T-helper 2 cell (primary cell): ENCODE results near the gene FOXN3.

Experiments
- DNase-seq, 5 experiments: peaks; one replicate each; pipeline versions ENCODE4 v3.0.0 to v3.0.0-alpha.2; 2012 to 2022
- total RNA-seq, 2 donors: gene quantifications; one replicate each; lab custom pipeline; 2026; lab: John Stamatoyannopoulos, UW

FOXN3 gene, protein sequence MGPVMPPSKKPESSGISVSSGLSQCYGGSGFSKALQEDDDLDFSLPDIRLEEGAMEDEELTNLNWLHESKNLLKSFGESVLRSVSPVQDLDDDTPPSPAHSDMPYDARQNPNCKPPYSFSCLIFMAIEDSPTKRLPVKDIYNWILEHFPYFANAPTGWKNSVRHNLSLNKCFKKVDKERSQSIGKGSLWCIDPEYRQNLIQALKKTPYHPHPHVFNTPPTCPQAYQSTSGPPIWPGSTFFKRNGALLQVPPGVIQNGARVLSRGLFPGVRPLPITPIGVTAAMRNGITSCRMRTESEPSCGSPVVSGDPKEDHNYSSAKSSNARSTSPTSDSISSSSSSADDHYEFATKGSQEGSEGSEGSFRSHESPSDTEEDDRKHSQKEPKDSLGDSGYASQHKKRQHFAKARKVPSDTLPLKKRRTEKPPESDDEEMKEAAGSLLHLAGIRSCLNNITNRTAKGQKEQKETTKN
- total RNA-seq, result 110 to 127 reads per million in 2 donors

DNA sequence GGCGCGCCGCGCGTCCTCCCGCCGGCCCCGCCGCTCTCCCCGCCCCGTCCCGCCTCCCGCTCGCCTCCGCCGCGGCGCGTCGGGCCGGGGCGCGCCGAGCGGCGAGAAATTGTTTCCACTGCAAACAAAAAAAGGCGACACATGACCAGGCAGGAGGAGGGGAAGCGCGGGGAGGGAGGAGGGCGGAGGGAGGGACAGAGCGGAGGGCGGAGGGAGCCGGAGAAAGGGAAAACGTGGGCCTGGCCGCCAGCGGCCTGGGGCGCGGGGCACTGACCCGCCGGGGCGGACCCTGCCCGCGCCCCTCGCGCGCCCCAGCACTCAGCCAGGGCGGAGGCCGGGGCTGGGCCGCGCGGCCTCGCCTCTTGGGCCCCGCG, at the start of gene FOXN3:
Gene FOXN3, minus strand, starts transcription at position 143 of the 374 bp plus-strand sequence. CDS start 4,757 bp downstream, outside the sequence.
- peak; percentile 72 to 93 (median 82) for DNase-seq

DNA sequence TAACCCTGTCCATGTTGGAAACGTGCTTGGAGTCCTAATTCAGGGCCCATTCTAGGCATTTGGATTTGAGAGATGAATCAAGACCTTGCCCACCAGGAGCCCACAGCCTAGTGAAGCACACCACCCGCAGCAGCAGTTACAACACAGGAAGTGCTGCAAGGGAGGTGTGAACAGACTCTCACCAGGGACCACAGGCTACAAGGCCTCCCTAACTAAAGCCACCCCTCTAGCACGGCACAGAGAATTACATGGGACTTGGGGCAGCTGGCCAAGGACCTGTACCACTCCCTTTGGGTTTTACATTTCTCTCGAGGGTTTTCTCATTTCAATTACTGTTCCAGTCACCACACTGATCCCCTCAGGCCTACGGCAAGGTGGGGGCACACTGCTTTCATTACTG, 49.5 kb upstream of the FOXN3 start:
- peak in 2 of 5 experiments; percentile 68 to 80 for DNase-seq

DNA sequence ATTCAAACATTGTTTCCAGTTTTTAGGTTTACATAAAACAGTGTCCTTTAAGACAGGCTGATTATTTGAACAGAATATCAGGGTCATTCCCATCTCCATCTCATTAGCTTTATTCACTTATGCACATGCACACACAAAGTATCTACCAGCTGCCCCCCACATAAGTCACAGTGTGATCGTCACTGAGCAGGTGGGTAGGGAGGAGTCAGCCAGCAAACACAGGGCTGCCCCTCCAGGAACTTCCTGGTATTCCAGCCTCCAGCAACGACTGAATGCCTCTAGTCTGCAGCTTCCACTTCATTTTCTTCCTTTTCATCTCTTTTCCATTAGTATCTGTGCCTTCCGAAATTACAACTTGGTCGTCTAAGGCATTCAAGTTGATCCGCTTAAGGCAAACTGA, 48.8 kb upstream of the FOXN3 start:
- DNase-seq, result no peak

DNA sequence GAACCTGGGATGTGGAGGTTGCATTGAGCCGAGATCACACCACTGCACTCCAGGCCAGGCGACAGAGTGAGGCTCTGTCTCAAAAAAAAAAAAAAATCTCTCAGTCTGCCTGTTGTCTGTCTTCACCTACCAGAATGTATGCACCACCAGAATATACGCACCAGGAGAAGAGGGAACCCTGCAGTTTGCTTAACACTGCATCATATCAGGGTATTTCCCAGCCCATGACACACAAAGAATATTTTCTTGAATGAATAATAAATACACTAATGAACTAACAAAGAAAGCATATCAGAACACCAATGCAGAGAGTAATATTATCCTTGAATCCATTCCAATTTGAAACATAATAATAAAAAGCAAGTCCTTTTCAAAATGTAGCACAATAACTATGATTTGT, 44.2 kb upstream of the FOXN3 start:
- DNase-seq, result no peak

DNA sequence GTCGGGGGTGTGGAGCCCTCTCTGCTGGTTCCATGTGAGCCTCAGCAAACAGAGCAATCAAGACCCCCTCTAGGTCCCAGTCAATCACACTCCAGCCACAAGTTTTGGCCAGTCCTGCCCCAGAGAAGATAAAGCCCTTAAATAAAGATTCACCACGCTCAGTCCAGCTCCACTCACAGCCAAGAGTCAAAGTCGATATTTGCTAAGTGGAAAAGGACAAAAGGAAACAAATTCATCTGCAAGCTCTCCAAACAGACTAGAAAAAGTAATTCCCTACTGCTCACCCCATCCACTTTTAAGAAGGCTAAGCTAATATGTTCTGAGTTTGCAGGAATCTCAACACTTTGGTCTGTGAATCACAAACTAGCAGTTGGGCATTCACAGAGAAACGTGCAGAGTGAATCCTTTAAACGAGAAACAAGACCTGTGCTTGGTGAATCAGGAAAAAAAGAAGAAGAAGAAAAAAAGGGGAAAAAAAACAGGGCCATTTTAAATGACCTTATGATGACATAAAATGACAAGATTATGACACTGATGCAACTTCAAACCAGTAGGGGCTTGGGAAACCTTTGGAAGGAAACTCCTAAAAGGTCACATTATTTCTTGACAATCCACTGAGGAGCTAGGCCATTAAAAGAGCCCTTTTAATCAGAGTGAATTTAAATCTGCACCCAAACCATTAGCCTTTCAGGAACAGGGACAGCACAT, 41.8 kb upstream of the FOXN3 start:
- DNase-seq, result no peak

DNA sequence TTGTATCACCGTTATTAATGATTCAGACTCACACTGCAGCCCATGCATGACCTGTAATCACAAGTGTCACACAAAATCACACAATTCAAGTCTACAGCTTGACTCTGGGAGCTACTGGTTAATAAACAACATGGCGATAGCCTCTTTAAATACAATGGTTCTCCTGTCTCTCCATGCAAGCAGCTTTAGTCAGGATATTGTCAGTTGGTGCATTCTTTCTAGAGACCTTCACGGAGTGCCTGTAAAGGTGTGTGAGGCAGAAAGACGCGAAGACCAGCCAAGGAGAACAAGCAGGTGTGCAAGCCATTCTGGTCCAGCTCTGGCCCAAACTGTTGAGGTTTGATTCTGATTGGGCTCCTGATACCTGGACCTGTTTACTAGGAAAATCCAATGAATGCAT, 40.0 kb upstream of the FOXN3 start:
- DNase-seq, result no peak

DNA sequence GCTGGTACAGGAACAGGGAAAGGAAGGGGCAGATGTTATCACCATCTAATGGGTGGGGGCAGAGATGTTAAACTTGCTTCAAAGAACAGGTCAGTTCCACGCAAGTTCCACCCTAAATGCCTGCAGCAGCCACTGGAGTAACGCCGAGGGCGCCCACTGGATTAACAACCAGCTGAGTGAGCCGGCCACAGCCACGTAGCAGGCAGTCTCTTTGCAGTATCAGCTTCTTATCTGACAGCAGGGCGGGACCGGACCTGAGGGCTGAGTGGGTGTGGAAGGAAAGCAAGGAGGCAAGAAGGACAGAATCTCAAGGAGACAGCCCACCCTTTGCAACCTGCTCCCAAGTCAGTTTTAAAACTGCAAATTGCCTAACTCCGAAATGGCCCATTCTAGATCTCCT, 38.4 kb upstream of the FOXN3 start:
- DNase-seq, result no peak

DNA sequence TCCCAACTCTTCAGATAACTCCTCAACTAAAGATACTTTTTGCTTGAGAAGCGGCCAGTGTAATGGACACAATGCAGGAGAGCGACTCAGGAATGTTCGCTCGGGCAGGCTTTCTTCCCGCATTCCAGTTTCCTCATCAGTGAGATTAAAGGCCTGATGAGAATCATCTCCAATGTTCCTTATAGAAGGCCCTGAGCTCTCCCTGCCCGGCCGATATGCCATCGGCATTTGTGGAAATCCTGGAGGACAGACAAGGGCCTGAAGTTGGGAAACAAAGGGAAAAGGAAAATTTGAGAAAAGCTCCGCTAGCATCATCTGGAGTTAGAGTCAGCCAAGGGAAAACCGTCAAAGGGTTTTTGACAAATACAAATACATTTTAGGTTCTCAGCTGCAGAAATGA, 38.0 kb upstream of the FOXN3 start:
- no peak for DNase-seq

DNA sequence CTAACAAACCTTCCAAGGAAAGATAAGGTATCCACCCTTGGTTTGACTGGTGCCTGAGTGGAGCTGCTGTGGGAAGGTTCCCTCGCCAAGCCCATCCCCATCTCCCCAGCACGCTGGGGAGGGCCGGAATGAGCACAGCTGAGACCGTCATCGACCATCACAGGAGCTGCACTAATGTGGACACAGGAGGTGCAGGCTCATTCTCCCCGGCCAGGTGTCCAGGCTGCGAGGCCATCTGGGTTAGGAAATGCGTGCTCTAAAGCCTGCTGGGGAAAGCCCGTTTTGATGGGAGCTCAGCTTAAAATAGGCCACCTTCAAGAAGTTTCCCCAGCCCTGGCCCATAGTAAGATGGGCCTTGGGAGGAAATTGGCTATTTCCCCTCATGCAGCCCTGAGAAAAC, 35.2 kb upstream of the FOXN3 start:
- no peak for DNase-seq

DNA sequence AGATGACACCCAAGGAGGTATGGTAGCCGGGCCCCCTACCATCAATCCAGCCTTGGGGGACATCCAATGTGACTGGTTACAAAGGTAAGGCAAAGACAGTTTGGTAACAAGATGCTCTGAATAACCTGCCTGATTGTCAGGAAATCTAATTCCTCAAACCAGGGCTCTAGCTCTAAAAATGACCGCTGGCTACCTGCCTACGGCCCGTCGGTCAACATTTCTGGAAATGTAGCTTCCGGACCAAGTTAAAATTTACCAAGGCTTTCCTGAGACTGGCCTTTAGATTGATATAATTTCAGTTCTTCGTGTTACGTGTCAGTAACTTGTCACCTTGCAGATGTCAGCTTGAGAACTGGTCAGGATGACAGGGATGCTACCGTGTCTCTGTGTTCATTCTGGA, 34.2 kb upstream of the FOXN3 start:
- DNase-seq, result no peak

DNA sequence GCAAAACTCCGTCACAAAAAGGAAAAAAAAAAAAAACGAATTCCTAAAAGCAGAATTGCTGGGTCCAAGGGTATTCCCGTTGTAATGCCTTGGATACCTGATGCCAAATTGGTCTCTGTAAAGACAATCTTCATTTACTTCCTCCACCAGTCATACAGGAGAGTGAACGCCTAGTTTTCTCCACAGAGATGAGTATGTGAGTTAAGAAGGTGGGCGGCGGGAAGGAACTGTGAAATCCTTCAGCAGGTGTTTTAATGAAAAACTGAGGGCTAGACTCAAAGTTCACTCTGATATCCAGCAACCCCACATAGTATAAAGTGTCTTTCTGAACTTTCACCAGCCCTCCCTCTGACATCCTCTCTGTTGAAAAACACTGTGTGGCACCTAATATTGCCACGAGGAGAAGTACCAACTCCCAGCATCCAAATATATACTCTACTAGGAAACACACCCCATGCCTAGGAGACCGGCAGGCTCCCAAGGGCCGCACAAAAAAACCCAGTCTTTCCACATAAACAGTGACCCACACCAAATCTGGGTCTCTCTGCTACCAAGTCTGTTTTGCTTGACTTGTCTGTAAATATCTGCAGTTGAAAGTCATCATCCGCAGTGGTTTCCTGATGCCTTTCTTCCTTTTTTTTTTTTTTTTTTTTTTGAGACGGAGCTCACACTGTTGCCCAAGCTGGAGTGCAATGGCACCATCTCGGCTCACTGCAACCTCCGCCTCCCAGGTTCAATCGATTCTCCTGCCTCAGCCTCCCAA, 30.3 kb upstream of the FOXN3 start:
- no peak for DNase-seq

DNA sequence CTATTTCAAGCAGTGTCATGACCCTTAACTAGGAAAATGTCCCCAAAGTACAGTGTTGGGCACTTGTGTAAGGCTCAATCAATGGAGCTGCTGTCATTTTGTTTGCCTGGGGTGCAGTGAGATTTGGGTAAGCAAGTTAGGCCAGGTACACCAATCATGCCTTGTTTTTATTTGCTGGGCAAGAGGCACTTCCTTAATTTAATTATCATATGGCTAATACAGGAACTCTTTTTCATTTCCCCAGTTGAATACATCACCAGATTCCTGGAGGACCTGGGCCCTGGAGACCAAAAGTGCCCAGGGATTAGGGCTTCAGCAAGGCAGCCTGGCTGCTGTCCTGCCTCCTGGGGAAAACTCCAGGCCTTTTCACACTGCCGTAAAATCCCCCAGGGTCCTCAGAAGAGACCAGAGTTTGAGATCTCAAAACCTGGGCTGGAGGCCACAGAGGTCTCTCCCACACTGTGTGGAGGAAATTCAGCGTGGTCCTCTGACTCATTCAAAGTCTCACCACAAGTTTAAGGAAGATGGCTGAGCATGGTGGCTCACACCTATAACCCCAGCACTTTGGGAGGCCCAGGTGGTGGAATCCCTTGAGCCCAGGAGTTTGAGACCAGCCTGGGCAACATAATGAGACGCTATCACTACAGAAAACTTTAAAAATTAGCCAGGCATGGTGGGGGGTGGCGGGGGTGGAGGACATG, 28.4 kb upstream of the FOXN3 start:
- peak in 2 of 5 experiments; percentile 6 to 57 for DNase-seq

DNA sequence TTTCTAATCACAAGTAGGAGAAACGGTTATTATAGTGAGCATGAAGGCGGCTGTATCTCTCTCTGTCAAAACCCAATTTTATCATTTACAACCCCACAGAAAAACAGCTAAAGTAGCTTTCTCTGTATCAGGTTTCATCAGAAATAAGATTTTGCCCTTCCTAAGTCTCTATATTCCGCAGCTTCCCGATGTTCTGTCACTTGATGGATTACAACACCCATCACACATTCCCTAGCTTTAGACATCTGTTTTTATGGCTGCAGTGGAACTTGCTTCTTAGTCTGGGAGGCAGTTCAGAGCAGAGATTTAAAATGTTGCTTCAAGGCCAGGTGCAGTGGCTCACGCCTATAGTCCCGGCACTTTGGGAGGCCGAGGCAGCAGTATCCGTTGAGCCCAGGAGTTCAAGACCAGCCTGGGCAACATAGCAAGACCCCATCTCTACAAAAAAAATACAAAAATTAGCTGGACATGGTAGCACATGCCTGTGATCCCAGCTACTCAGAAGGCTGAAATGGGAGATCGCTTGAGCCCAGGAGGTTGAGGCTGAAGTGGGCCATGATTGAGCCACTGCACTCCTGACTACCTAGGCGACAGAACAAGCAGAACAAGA, 27.6 kb upstream of the FOXN3 start:
- no peak for DNase-seq

DNA sequence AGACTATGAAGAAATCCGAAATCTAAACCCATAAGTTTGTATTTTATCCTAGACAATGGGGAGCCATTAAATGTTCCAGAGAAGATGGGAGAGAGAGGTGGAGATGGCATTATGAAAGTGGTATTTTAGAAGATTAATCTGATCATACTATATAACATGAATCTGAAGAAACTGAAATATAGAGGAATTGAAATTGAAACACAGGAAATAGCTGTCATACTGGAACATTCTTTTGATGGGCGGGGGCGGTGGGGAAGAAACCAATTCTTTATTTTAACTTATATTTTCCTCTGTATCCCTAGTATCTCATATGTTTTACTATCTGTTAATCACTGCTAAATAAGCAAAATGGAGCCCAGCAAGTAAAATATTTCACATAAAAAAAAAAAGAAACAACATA, 27.0 kb upstream of the FOXN3 start:
- DNase-seq, result peak in 2 of 5 experiments; percentile 20 to 40

DNA sequence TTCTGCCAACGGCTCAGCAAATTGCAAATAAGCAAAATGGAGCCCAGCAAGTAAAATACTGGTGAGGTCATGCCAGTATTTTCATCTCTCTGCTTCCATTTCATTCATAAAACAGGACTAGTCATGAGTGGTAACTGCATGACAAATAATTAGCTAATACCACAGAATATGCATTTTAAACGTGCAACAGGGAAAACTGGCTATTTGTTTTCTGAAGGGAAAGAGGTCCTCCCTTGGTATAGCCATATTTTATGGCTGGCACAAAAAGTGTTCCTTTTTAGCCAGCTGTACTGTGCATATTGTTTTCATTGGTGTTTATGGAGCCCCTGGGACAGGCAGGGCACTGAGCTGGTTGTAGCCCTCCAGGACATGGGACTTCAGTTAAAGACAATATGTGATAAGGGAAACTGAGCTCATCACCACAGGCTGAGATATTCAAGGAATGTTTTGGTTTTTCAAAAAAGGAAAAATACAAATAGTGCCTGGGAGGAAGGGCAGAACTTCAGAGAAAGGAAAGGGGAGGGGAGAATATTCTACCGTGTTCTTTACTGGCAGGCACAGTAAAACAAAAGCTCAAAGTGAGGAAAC, 26.1 kb upstream of the FOXN3 start:
- DNase-seq, result no peak

DNA sequence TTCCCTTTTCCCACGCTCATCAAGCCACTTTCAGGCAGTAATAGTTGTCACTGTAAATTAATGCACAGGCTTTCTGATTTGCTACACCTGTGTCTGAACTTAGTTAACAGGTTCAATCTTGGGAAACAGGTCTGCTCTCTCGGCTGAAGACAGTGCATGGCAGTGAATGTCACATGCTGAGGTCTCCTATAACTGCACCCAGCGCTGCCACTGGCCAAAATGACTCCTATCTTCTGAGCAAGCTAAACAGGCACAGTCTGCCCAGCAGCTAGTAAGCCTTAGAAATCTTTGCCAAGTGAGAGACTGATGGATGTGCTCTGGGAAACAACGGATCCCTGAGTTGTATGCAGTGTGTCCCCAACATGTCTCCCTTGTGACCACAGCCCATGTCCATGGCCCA, 25.2 kb upstream of the FOXN3 start:
- DNase-seq, result no peak

DNA sequence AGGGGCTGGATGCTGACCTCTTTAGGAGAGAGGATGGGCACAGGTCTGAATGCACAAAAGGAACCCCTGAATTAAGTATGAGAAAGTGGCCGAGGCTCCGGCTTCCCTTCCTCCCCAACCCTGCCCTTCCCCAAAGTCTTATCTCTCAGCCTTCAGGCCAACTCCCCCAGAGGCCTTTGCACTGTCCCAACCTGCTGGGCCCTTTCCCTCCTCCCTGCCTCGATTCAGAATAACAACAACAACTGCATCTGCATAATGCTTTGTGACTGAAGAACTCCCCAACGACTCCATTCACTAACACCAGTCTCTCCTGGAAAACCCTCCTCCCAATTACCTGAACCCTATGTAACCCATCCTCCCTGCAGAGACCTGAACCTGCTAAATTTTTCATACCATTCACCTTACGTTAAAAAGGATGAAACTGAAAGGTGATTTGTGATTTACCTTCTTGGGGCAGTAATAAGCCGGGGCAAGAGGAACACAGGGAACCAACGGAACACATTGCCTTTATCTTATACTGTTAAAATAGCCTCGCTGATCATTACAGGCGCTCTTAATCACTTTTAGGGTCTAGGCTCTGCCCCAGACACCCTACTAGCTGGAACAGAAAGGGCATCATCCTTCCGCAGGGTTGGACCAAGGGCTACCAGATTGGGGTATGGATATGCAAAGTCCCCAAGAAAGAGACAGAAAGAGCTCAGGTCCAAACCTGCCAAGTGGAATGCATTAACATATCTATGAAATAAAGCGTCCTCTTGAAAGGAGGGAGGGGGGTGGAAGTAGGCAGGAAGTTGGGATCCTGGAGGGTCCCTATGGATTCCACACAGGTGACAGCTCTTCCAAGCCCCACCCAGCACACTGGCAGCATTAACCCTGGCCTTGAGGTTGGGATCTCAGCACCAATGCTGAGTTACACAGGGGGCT, 24.2 kb upstream of the FOXN3 start:
- no peak for DNase-seq

DNA sequence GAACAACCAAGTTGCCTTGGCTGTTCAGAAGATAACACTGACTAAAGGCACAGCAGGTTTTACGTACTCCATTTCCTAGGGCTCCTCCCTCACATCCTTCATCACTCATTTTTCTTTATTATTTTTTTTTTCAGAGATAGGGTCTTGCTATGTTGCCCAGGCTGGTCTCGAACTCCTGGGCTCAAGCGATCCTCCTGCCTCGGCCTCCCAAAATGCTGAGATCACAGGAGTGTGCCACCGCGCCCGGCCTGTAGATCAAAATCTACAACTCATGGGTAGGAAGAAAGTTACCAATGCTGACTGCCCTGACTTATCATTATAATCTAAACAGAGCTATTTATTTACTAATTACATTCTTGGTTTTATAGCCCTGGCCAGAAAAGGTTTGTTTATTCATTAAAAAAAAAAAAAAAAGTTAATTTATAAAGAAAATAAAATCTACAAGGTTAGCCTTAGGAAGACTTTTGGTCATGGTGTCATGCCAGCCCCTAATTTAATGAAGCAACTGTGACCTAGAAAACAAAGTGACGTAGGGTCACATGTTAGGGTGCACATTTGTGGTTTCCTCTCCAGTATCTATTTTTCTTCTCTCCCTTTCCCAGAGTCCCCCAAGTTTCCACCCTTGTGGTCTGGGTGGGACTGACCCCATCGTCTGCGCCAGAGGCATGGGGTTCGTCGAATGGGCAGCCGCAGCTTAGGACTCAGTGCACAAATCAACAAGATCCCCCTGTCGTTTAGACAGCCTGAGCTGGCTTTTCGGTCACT, 19.0 kb upstream of the FOXN3 start:
- peak in 1 of 5 experiments; percentile 39 for DNase-seq

DNA sequence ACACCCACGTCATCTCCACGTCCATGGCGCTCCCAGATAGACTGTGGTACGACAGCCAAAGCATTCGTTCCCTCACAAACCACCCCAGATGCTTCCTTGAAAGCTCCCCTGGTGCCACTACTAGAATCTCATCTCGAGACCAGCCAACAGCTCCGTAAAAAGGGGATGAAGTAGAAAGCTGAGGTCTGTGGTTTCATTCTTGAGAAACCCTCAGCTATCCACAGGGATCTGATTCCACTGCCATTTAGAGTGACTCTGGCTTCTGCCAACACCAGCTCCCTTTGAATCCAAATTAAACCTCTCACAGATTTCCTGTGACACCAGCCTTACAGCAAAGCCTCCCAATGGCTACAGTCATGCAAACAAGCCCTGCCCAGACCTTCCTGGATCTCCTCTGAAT, 18.5 kb upstream of the FOXN3 start:
- no peak for DNase-seq

DNA sequence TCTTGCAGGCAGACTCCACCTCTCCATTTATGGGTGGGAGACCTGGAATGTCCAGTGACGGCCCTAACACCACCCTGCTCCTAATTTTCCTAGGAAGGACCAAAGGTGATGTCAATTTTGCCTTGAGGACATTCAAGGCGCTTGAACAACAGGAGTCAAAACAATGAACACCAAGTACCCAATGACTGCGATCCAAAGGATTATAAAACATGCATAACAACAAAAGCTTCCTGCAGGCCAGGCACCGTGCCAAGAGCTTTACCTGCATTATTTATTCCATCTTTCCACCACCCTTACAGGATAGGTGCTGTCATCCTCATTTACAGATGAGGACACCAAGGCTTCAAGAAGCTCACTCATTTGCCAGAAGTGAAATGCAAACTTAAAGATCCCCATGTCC, 15.2 kb upstream of the FOXN3 start:
- DNase-seq, result no peak
